Testis (tissue), 3 donors: ENCODE results near the gene PBXIP1. TPM values are rescaled to one million over a fixed set of nuclear protein-coding genes. Genes with fewer than 3 reads are reported as not detected.

Experiments
- DNase-seq: peaks from one replicate; pipeline ENCODE4 v3.0.0-alpha.2; 2019
- H3K27ac ChIP-seq, 2 donors: fragments of 200-600 bp; sonication (generic); one replicate each; pipeline ENCODE4 v1.5.1; 2019
- H3K27me3 ChIP-seq: fragments of 200-600 bp; sonication (generic); one replicate; pipeline ENCODE4 v1.5.1; 2019
- H3K36me3 ChIP-seq: fragments of 200-600 bp; sonication (generic); one replicate; pipeline ENCODE4 v1.5.1; 2017; ENCODE audit warnings: low read depth; ENCODE audit errors: missing control alignments
- H3K4me1 ChIP-seq: fragments of 200-600 bp; sonication (generic); one replicate; pipeline ENCODE4 v1.5.1; 2019
- H3K4me3 ChIP-seq, 2 donors: fragments of 200-600 bp; sonication (generic); one replicate each; pipeline ENCODE4 v1.5.1; 2017 to 2019
- H3K9me3 ChIP-seq: fragments of 200-600 bp; sonication (generic); one replicate; pipeline ENCODE4 v1.5.1; 2017
- POLR2A ChIP-seq: fragments of 450-650 bp; IDR thresholded peaks from one replicate; pipeline ENCODE4 v1.6.1; 2017; ENCODE audit warnings: antibody characterized with exemption, mild to moderate bottlenecking, moderate library complexity
- WGBS, 2 donors: methylation state at CpG; one replicate each; pipeline ENCODE4 v1.1.5; 2018; 5-methylcytosine and 5-hydroxymethylcytosine counted together
- intact Hi-C: fragments of 100-400 bp; cut with DNase I; formaldehyde crosslinking; loops from one replicate; pipeline ENCODE4 v1.15.1; 2023; ENCODE audit warnings: low total_unique reads
- polyA plus RNA-seq: library from polyadenylated mRNA; stranded (reverse); fragments of 350-450 nt; fragmentation: Illumina TruSeq; extraction: RNeasy Lipid Tissue Mini Kit (QIAGEN cat#74804); gene quantifications from one replicate; pipeline ENCODE4 v1.2.3, GENCODE V29; 2014; ENCODE audit warnings: low read depth, low replicate concordance; ENCODE audit not compliant: insufficient read depth
- total RNA-seq, 2 donors: library from RNA; depleted of rRNA; stranded (reverse); fragments of >200 nt; gene quantifications; one replicate each; pipeline ENCODE4 v1.2.3, GENCODE V29; 2016
- TF ChIP-seq, protein P1 (sequence below), 3 experiments: fragments of 450-650 bp in 2 of 3; fragments of 200-600 bp in 1 of 3; sonication (generic) in 1 of 3; IDR thresholded peaks; one replicate each; pipeline ENCODE4 v1.5.1; 2016 to 2019; ENCODE audit warnings: antibody characterized with exemption in 3 of 3, mild to moderate bottlenecking in 2 of 3, moderate library complexity in 1 of 3

Gene PBXIP1
- total and polyA plus RNA-seq, 3 donors from 2014 or later, result 84.1 to 111 (median 87.1) TPM

DNA sequence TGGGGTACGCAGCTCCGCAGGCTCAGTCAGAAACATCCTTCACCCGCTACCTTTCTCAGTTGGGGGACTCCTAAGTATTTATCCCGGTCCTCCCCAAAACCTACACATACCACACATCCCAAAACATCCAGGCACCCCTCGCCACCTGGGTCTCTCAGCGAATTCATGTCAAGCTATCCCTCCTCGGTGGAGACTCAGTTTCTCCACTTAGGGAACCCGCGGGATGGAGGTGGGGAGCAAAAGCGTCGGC lies 45.5 kb upstream of the PBXIP1 start:
- no peak for DNase-seq
- WGBS, 2 donors, result 0% methylated on average over 1 to 11 of the region's 11 CpGs
- Histone ChIP-seq H3K27me3 (no peaks in the 10 kb centered on the region), H3K4me3 (peak overlapping the region; percentile 77 to 84), H3K27ac (peak overlapping the region; percentile 98), H3K36me3 (no peaks in the 10 kb centered on the region), H3K4me1 (peaks cover 31% of the 10 kb centered on the region), H3K9me3 (no peaks in the 10 kb centered on the region)
- intact Hi-C loops, result no loop called here
- TF ChIP-seq POLR2A, result no peak
- TF ChIP-seq, protein P1, sequence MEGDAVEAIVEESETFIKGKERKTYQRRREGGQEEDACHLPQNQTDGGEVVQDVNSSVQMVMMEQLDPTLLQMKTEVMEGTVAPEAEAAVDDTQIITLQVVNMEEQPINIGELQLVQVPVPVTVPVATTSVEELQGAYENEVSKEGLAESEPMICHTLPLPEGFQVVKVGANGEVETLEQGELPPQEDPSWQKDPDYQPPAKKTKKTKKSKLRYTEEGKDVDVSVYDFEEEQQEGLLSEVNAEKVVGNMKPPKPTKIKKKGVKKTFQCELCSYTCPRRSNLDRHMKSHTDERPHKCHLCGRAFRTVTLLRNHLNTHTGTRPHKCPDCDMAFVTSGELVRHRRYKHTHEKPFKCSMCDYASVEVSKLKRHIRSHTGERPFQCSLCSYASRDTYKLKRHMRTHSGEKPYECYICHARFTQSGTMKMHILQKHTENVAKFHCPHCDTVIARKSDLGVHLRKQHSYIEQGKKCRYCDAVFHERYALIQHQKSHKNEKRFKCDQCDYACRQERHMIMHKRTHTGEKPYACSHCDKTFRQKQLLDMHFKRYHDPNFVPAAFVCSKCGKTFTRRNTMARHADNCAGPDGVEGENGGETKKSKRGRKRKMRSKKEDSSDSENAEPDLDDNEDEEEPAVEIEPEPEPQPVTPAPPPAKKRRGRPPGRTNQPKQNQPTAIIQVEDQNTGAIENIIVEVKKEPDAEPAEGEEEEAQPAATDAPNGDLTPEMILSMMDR (IDR thresholded peaks at IDR 0.05), result no peak

DNA sequence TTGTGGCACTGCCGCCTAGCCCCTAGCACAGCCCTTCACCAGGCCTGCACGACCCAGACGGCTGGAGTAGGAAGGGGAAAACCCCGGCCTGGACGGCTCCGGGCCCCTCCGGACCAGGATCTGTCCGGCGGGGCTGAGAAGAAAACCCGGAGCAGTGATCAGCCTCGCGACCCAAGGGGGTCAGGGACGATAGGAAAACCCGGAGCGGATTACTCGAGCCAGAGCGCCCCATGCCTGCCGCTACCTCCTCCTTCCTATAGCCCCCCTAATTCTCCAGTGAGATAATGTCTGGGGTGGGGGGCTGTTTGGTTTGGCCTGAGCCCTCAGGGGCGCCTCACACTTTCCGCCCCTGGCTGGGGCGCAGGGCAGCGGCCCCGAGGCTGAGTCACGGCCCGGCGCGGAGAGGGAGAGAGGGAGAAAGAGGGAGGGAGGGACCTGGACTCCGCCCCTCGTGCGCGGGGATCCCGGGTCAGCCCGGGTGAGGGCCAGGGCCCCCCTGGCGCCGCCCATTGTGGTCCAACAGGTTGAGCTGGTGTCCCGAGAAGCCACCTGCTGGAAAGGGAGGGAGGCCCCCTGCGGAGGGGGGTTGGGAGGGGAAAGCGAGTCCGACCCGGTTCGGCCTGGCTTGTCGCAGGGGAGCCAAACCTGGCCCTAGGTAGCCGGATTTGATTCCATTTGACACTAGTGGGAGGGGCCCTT lies 45.0 kb upstream of the PBXIP1 start:
- 0 to 1% methylated on average over 14 to 43 of the region's 43 CpGs for WGBS, 2 donors
- Histone ChIP-seq H3K9me3 (no peaks in the 10 kb centered on the region), H3K4me3 (peak overlapping the region; percentile 77 to 84), H3K27me3 (no peaks in the 10 kb centered on the region), H3K27ac (peak overlapping the region; percentile 98), H3K4me1 (peaks cover 31% of the 10 kb centered on the region), H3K36me3 (no peaks in the 10 kb centered on the region)
- intact Hi-C loops, result no loop called here
- DNase-seq, result peak; percentile 93
- no peak for TF ChIP-seq POLR2A
- TF ChIP-seq, protein P1 (IDR thresholded peaks at IDR 0.05), result peak in 2 of 3 experiments; percentile 22 to 33

DNA sequence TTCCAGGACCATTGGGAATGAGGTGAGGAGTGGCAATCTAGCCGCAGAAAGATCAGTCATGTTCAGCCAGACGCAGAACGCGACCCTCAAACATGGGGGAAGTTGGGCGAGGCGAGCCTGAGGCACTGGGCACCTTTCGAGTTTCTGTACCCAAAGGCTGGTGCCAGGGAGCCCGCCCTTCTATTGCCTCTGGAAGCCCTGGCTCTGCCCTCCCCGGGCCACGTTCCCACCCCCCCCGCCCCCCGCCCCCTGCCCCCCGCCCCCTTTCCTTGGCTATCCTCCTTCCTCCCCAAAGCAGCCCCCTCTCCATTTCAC lies 44.5 kb upstream of the PBXIP1 start:
- DNase-seq, result peak; percentile 50
- Histone ChIP-seq H3K9me3 (no peaks in the 10 kb centered on the region), H3K36me3 (no peaks in the 10 kb centered on the region), H3K27ac (peak overlapping the region; percentile 98), H3K4me1 (peaks cover 30% of the 10 kb centered on the region), H3K4me3 (peak overlapping the region; percentile 77 to 84), H3K27me3 (no peaks in the 10 kb centered on the region)
- TF ChIP-seq, protein P1 (IDR thresholded peaks at IDR 0.05), result no peak
- TF ChIP-seq POLR2A, result no peak
- 0 to 1% methylated on average over 9 to 13 of the region's 13 CpGs for WGBS, 2 donors
- intact Hi-C loops, result no loop called here

DNA sequence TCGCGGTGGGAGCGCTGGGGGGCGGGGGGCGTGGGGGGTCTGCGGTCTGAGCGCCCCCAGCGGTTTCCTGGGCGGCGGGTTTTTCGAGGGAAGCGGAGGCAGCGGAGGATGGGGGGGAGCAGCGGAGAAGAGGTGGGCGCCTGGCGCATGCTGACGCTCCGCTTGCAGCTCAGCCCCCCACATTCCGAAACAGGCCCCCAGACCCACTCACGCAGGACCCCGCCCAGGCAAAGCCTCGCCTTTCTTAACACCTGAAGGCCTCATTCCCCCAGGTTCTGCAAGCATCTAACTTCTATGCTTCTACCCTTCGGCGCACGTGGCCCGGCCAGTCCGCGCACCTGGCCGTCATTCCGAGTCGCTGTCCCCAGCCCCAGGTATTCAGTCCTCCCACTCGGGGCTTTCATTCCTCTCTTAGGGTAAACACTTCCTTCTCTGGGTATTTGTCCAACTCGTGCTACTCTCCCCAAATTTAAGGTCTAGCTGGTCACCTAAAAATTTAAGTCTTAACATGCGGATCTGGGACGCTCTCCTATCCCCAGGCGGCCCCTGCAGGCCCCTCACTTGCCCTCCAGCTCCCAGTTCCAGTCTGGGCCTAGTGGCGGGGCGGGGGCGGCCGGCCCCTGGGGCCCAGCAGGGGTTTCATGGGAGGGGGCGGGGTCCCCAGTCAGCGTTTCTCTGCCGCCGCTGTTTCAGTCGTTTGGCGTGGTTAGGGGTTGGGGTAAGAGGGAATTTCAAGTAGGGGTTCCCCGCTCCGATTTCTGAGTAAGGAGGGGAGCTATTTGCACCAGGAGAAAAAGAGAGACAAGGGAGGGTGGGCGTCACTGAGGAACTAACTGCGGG lies 43.9 kb upstream of the PBXIP1 start:
- H3K36me3 ChIP-seq, result no peaks in the 10 kb centered on the region
- TF ChIP-seq POLR2A, result no peak
- TF ChIP-seq, protein P1 (IDR thresholded peaks at IDR 0.05), result no peak
- peaks cover 24% of the 10 kb centered on the region for H3K4me1 ChIP-seq
- H3K4me3 ChIP-seq, result peak overlapping the region; percentile 77 to 84
- peak overlapping the region; percentile 98 for H3K27ac ChIP-seq
- intact Hi-C loops, result no loop called here
- no peaks in the 10 kb centered on the region for H3K27me3 ChIP-seq
- DNase-seq, result peak; percentile 53
- no peaks in the 10 kb centered on the region for H3K9me3 ChIP-seq
- 0 to 1% methylated on average over 22 to 50 of the region's 50 CpGs for WGBS, 2 donors
